Effector CD8-positive, alpha-beta T cell (primary cell): ENCODE measurements around the gene RBMS2.

Experiments
- DNase-seq: peaks from one replicate; lab custom pipeline; 2025; lab: John Stamatoyannopoulos, UW

RBMS2 gene

DNA sequence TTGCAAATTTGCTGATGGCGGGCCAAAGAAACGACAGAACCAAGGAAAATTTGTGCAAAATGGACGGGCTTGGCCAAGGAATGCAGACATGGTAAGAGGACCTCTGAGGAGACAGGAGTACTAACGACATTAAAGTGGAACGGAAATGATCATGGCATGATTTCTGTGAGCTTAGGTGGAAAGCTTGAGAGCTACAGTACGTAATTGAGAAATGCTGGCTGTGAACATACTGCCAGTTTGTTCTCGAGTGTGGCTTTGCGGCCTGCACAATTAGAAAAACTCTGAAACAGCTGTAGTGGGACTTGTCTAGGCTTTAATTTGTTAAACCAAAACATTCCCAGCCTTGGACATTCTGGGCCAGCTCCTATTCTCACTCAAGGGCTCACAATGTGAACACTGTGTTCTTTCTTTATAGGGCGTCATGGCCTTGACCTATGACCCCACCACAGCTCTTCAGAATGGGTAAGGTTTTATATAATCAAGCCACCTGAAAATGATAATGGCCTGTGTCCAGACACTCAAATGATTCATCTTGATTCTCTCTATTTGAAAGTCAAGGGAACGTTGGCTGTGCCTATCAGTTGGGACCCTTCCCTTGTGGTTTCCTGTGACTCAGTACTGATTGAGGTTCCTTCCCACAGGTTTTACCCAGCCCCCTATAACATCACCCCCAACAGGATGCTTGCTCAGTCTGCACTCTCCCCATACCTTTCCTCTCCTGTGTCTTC is 60.0 kb downstream of the RBMS2 start:
- DNase-seq: no peak

DNA sequence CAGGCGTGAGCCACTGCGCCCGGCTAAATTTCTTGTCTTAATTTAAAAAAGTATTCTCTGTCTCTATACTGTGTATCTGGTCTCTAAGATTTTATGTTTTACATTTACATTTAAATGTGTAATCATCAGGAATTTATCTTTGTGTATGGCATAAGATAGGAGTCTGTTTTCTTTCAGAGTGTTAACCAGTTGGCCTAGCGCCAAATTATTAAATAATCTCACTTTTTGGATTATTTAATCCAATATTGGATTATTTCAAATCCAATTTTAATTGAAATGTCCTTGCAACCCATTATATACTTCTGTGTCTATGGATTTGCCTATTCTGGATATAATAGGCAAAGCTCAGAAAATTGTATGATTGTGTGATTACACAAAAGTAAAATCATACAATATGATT is 63.5 kb downstream of the RBMS2 start:
- DNase-seq: no peak

GRCh38 chr12:56589783-56590182 is 68.2 kb downstream of the RBMS2 start:
- no peak for DNase-seq

DNA sequence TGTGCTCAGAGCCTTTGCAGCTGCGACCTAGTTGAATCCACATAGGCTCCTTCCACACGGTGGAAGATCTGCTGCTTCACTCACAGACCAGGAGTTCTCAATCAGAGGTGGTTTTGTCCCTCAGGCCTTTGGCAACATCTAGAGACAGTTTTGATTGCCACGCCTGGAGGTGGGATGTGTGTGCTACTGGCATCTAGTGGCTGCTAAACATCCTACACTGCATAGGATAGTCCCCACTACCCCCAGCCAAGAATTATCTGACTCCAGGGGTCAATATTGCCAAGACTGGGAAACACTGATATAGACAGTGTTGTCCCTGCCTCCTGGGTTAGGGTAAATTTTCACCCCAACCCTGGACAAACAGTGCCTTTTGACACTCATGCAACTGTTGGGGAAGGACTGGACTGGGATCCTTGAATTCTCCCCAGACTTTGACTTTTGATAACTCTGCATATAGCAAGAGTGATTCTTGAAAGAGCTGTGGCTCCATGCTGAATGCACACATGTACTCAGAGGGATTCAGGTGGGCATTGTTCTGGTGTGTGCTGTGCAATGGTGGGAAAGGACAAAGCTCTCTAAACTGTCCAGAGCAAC is 68.7 kb downstream of the RBMS2 start:
- no peak for DNase-seq

DNA sequence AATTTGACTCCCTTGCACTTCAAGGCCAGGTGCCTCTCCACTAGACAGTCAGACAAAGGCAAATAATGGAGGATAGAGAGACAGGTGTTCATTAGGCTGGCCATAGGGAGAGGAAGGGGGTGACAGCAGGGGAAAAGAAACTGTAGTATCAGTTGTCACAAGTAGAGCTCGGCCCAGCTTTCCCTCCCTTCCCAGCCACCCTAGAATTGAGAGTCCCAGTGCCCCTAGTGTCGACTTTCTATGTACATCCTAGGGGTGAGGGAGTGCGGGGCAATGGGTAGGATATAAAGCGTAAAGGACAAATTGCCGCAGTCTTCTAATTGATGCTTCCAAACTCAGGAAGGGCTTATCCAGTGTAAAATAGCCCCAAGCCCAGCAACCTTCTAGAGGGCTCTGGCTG is 69.5 kb downstream of the RBMS2 start:
- DNase-seq: no peak

DNA sequence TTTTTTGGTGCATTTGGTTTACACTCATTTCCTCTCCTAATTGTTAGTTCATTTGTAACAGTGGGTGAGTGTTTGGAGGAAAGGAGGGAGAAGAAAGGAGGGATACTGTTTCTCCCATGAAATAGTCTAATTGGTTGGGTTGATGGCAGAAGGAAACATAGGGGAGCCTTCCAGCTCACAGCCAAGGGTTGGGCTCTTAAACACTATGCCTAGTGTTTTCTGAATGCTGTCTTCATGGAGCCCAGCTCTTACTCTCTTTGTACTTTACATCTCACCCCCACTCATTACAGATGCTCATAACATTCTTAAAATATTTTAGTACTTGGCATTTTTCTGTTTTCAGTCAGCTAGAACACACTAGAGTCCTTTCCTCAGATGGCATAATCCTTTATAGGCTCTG is 70.3 kb downstream of the RBMS2 start:
- DNase-seq: no peak

DNA sequence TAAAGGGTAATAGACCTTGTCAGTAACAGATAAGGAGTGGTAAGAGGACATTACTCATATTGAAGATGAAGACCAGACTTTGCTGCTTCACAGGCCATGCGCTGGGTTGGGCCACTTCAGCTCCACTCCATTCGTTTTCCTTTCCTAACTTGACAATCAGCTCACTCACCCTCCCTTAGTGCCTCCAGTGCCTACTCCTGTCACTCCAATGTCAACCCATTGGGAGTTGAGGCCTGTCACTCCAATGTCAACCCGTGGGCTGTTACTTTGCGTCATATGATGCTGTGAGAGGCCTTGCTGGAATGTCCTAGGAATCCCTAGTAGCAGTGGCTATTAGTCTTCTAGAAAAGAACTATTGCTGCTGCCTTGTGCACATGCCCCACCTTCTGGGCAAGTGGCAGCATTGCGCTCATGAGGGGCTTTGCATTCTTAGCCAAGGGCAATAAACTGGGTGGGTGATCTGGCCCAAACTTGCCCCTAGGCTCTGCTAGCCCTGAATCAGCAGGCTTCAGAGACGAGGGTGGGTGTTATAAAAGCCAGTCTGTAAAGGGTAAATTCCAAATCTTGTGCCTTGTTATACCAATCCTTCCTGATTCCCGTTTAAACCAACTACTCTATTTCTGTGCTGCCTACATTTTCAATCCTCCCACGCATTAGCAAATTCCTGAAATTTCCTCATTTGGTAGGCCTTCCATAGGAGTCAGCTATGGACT is 72.4 kb downstream of the RBMS2 start:
- peak; percentile 54 for DNase-seq

GRCh38 chr12:56596815-56597214 is 75.2 kb downstream of the RBMS2 start:
- DNase-seq: no peak

DNA sequence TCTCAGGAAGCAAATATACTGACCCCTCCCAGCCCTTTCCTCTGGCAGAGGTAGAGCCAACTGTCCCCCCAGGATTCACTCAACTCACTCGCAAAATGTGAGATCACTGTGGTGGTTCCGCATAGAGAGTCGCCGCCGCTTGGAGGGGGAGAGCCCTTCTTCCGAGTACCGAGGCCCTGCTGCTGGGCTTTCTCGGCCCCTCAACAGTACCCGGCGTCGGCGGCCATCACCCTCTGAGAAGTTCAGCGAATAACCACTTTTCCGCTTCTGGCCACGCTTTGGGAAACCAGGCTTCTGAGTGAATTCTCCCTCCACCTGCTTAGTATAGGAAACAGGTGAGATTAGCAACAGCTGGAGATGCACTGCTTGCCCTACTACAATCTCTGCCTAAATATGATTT is 77.4 kb downstream of the RBMS2 start:
- no peak for DNase-seq

GRCh38 chr12:56599797-56600196 is 78.2 kb downstream of the RBMS2 start:
- DNase-seq: no peak

GRCh38 chr12:56600753-56601152 is 79.1 kb downstream of the RBMS2 start:
- DNase-seq: no peak

DNA sequence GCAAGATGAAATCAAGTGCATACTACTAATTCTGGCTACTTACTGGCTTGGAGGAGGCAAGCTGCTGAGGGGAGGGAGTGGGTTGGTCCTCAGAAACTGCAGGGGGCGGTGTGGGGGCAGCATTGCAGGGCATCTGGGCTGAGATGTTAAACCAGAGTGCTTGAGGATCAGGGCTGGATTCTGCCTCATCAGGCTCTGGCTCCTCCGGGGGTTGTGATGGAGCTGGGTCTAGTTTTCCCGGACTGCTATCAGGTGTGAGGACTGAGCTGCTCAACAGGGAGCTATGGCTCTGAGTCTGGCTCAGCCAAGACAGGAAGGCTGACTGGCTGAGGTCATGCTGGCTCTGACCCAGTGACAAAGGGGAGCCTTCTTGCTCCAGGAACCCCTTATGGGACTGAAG is 79.9 kb downstream of the RBMS2 start:
- DNase-seq: no peak

GRCh38 chr12:56602239-56602638 is 80.6 kb downstream of the RBMS2 start:
- DNase-seq: no peak

- DNase-seq: no peak
Observed at GRCh38 chr12:56604355-56604754, 82.7 kb downstream of the RBMS2 start.

GRCh38 chr12:56614627-56615026 is 93.0 kb downstream of the RBMS2 start:
- no peak for DNase-seq

DNA sequence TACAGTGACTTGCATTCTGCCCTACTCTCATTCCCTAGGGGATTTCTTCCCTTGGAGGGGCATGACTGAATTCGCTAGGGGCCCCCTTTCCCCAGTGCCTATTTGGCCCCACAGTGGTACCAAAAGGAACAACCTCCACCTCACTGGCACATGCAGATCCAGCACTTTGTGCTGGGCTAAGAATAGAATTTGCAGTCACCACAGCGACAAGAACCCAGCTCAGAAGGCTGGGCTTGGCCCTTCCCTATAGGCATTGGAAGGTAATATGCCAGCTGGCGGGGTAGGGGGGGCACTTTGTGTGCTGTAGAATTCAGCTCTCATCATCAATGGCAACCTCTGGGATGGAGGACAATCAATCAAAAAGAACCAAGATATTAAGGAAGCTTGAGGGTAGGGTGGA is 94.6 kb downstream of the RBMS2 start:
- no peak for DNase-seq

- DNase-seq: no peak
Observed at GRCh38 chr12:56616925-56617324, 95.3 kb downstream of the RBMS2 start.

DNA sequence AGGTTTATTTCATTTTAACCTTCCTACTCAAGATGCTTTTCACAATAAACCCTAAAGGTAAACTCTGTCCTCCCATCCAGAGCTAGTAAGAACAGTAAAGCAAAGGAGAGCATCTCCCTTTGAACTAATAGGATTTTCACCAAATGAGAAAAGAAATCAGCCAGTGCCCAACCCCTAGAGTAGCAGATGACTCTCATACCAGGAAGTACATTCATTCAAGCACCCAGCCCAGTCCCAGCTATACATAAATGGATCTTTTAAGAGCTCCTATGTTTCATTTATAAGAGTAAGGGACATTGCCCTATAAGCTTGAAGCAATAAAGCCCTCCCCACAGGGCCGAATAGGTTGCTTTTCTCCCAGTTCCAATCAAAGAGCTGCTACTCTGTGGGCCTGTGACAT is 100.9 kb downstream of the RBMS2 start:
- DNase-seq: no peak

DNA sequence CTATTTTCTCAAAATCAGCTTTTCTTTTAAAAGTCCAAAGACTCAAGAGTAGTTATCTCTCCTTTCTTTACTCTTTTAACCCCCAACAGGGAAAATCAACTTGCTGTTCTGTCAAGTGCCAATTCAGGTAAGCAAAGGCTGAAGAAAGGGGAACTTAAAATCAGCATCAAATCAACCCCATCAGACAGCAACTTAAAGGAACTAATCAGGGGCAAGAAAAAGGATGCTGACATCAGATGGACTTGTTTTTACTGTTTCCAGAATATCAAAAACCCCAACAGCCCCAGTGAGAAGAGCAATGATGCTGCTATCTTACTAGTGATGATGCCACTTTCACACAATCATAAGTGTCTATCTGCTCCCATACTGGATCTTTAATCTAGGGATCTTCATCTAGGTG is 105.1 kb downstream of the RBMS2 start:
- DNase-seq: no peak

- DNase-seq: peak; percentile 52
Observed at GRCh38 chr12:56628671-56629458, 107.2 kb downstream of the RBMS2 start.

GRCh38 chr12:56629459-56630179 is 108.0 kb downstream of the RBMS2 start:
- peak; percentile 43 for DNase-seq

DNA sequence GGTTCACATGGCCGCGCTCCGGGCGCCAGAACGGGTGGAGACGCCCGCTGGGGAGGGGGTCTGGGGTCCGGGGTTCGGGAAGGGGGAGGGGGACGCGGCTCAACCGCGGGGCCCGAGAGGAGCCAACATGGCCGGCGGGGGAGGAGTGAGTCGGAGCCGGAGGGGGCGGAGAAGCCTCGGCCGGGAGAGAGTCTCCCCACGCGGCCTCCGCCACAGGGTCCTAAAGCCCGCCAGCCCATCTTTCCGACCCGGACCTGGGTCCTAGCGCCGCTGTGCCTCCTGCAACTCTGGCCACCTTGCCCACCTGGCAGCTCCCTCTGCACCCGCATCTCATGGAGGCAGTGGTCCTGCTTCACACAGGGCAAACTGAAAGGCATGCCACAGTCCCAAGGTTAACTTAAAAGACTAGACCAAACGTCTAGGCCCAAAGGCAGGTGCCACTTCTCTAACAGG is 108.6 kb downstream of the RBMS2 start, which contains the start of gene BAZ2A:
Gene BAZ2A (minus strand): TSS at position 147 of the 453 bp plus-strand sequence. CDS start 12,796 bp downstream, outside the sequence.
- DNase-seq: peak; percentile 58
